ENCODE data around the gene UBR1. TPM values are rescaled to one million over a fixed set of nuclear protein-coding genes. Genes with fewer than 3 reads are reported as not detected.
"Not testable (repeated sequence)": the region's sequence is repeated elsewhere in the genome, so short reads cannot be mapped to it uniquely, and the experiment has no call there.

Gene UBR1
- total RNA-seq, 2 experiments from 2014 or later = 41.8 to 42.4 TPM

DNA sequence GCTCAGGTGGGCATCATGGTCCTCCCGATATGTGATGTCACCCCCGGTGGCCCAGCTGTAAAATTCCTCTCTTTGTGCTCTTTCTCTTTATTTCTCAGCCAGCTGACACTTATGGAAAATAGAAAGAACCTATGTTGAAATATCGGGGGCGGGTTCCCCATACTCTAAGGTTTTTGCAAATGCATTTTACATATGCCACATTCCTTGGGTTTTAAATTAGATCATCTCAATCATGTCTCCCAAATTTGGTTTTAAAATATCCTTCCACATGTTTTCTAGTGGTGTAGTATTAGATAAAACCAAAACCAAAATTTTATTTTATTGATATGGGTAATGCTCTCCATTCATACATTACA, 23.1 kb upstream of the UBR1 start:
- ChIA-PET POLR2A (no interaction called here), CTCF (no interaction called here)
- no peak for DNase-seq
- Mint-ChIP-seq H3K27me3 (peaks cover 22% of the 10 kb centered on the region), H3K36me3 (ENCODE audit: low read depth) (no peaks in the 10 kb centered on the region), H3K27ac (no peak overlapping the region), H3K4me3 (no peak overlapping the region), H3K4me1 (peaks cover 13% of the 10 kb centered on the region), H3K9me3 (peaks cover 7% of the 10 kb centered on the region)

DNA sequence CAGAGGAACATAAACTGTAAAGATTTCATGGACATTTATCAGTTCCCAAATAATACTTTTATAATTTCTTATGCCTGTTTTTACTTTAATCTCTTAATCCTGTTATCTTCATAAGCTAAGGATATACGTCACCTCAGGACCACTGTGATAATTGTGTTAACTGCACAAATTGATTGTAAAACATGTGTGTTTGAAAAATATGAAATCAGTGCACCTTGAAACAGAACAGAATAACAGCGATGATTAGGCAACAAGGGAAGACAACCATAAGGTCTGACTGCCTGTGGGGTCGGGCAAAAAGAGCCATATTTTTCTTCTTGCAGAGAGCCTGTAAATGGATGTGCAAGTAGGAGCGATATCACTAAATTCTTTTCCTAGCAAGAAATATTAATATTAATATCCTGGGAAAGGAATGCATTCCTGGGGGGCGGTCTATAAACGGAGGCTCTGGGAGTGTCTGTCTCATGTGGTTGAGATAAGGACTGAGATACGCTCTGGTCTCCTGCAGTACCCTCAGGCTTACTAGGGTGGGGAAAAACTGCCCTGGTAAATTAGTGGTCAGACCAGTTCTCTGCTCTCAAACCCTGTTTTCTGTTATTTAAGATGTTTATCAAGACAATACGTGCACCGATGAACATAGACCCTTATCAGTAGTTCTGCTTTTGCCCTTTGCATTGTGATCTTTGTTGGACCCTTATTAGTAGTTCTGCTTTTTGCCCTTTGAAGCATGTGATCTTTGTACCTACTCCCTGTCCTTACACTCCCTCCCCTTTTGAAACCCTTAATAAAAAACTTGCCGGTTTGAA, 22.5 kb upstream of the UBR1 start:
- Mint-ChIP-seq H3K27me3 (peaks cover 22% of the 10 kb centered on the region), H3K4me1 (peaks cover 17% of the 10 kb centered on the region)
- H3K27ac Mint-ChIP-seq; H3K36me3 Mint-ChIP-seq (ENCODE audit: low read depth); CTCF ChIA-PET; H3K4me3 Mint-ChIP-seq; DNase-seq; H3K9me3 Mint-ChIP-seq; POLR2A ChIA-PET: not testable (repeated sequence)

GRCh38 chr15:43127752-43128151, 21.9 kb upstream of the UBR1 start:
- POLR2A ChIA-PET = interaction anchor here (1.0 kb wide), 1 partner anchor 320 kb away, joined by 3 read pairs; no protein-coding TSS in a partner anchor
- no peak overlapping the region for H3K4me3 Mint-ChIP-seq
- no peak overlapping the region for H3K27ac Mint-ChIP-seq
- CTCF ChIA-PET = no interaction called here
- H3K9me3 Mint-ChIP-seq = peaks cover 7% of the 10 kb centered on the region
- no peaks in the 10 kb centered on the region for H3K36me3 Mint-ChIP-seq (ENCODE audit: low read depth)
- no peak for DNase-seq
- H3K27me3 Mint-ChIP-seq = peaks cover 22% of the 10 kb centered on the region
- H3K4me1 Mint-ChIP-seq = peaks cover 19% of the 10 kb centered on the region

DNA sequence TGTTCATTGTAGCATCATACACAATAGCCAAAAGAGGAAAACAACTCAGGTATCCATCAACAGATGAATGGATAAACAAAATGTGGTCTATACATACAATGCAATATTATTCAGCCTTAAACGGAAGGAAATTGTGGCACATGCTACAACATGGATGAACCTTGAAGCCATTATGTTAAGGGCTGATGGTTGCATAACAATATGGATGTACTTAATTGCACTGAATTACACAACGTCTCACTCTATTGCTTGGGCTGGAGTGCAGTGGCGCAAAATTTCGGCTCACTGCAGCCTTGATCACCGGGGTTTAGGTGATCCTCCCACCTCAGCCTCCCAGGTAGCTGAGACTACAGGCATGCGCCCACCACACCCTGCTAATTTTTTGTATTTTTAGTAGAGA, 20.5 kb upstream of the UBR1 start:
- Mint-ChIP-seq H3K4me3 (no peak overlapping the region), H3K9me3 (peaks cover 7% of the 10 kb centered on the region), H3K4me1 (peaks cover 25% of the 10 kb centered on the region), H3K36me3 (ENCODE audit: low read depth) (no peaks in the 10 kb centered on the region), H3K27ac (no peak overlapping the region), H3K27me3 (peaks cover 22% of the 10 kb centered on the region)
- DNase-seq = no peak
- CTCF ChIA-PET = no interaction called here
- POLR2A ChIA-PET = no interaction called here

DNA sequence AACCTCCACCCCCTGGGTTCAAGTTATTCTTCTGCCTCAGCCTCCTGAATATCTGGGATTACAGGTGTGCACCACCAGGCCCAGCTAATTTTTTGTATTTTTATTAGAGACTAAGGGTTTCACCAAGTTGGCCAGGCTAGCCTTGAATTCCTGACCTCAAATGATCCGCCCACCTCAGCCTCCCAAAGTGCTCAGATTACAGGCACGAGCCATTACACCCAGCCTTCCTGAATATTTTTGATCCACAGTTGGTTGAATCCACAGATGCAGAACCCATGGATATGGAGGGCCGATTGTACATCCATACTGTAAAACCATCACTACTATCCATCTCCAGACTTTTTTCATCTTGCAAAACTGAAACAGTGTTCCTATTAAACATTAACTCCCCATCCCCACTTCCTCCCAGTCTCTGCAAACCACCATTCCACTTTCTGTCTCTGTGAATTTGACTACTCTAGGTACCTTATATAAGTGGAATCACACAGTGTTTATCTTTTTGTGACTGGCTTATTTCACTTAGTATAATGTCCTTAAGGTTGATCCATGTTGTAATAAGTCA, 19.3 kb upstream of the UBR1 start:
- CTCF ChIA-PET = no interaction called here
- Mint-ChIP-seq H3K4me3 (no peak overlapping the region), H3K36me3 (ENCODE audit: low read depth) (no peaks in the 10 kb centered on the region), H3K4me1 (peaks cover 25% of the 10 kb centered on the region), H3K27me3 (peaks cover 18% of the 10 kb centered on the region), H3K27ac (no peak overlapping the region), H3K9me3 (peaks cover 7% of the 10 kb centered on the region)
- no peak for DNase-seq
- POLR2A ChIA-PET = no interaction called here

DNA sequence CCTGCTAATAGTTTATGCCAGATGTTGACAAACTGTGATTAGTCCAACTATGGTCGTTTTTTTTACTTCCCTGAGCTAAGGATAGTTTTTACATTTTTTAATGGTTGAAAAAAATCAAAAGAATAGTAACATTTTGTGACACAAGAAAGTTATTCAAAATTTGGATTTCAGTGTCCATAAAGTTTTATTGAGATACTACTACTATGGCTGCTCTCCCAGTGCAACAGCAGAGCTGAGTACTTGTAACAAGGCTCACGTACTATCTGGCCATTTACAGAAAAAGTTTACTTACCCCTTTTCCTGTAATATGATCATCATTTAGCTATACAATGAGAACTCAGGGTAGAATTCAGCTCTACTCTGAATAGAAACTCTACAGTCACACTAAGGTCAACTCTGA, 16.0 kb upstream of the UBR1 start:
- peak overlapping the region; percentile 79 for H3K4me3 Mint-ChIP-seq

GRCh38 chr15:43118829-43119228, 13.0 kb upstream of the UBR1 start:
- no peak overlapping the region for H3K4me3 Mint-ChIP-seq
- POLR2A ChIA-PET = interaction anchor here (0.6 to 1.9 kb wide), 2 partner anchors 12 to 33 kb away, joined by 3 to 10 read pairs; partner anchors contain the start of gene UBR1

More for the DNA sequence above, 16.0 kb upstream of the UBR1 start:
- Mint-ChIP-seq H3K9me3 (no peaks in the 10 kb centered on the region), H3K27me3 (peaks cover 19% of the 10 kb centered on the region), H3K27ac (no peak overlapping the region), H3K36me3 (ENCODE audit: low read depth) (peaks cover 2% of the 10 kb centered on the region), H3K4me1 (peaks cover 28% of the 10 kb centered on the region)
- ChIA-PET CTCF (interaction anchor here (0.6 to 1.3 kb wide), 4 partner anchors 12 to 138 kb away, joined by 3 to 5 read pairs (median 4); partner anchors contain the start of genes TMEM62 and UBR1), POLR2A (interaction anchor here (1.5 to 2.1 kb wide), 3 partner anchors 12 to 30 kb away, joined by 4 to 16 read pairs (median 11); partner anchors contain the start of genes TMEM62 and UBR1)
- DNase-seq = no peak

DNA sequence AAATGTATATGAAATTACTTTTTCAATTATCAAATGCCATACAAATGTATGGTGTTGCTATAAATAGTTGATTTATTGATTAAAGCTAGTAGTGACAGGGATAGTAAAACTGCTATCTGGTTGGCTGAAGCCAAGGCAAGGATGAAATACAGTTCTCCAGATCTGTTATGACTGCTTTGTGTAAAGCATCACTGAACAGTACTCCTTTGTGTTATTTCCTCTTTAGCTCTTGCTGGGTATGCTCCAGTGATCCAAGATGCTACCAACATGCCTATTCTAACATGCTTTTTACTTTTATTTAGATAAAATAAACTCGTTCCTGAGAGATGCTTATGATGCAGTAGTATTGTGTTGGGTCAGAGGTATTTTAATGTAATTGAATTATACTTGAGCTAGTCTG, 12.4 kb upstream of the UBR1 start:
- POLR2A ChIA-PET = interaction anchor here (0.6 to 2.1 kb wide), 3 partner anchors 12 to 33 kb away, joined by 3 to 10 read pairs (median 6); partner anchors contain the start of gene UBR1

More at GRCh38 chr15:43118829-43119228, 13.0 kb upstream of the UBR1 start:
- no peak for DNase-seq
- Mint-ChIP-seq H3K4me1 (peaks cover 22% of the 10 kb centered on the region), H3K36me3 (ENCODE audit: low read depth) (peaks cover 2% of the 10 kb centered on the region), H3K27me3 (peaks cover 25% of the 10 kb centered on the region), H3K27ac (no peak overlapping the region), H3K9me3 (no peaks in the 10 kb centered on the region)
- CTCF ChIA-PET = no interaction called here

DNA sequence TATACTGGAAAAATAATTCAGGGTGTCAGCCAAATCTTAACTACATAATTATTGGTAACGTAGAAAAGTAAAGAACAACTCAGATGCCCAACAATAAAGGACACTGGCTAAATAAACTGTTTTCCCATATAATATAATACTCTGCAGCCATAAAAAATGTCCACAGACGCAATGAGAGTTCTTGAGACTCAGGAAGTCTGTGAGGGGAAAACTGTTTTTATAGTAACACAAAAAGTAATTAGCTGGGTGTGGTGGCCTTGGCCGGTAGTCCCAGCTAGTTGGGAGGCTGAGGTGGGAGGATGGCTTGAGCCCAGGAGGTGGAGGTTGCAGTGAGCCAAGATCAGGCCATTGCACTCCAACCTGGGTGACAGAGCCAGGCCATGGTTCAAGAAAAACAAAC, 5.5 kb upstream of the UBR1 start:
- Mint-ChIP-seq H3K27ac (no peak overlapping the region), H3K4me1 (peaks cover 6% of the 10 kb centered on the region), H3K9me3 (no peaks in the 10 kb centered on the region), H3K4me3 (no peak overlapping the region), H3K27me3 (peaks cover 6% of the 10 kb centered on the region), H3K36me3 (ENCODE audit: low read depth) (no peaks in the 10 kb centered on the region)
- CTCF ChIA-PET = no interaction called here
- POLR2A ChIA-PET = no interaction called here
- no peak for DNase-seq

More for the DNA sequence above, 12.4 kb upstream of the UBR1 start:
- Mint-ChIP-seq H3K9me3 (no peaks in the 10 kb centered on the region), H3K27ac (no peak overlapping the region), H3K4me1 (peaks cover 18% of the 10 kb centered on the region), H3K36me3 (ENCODE audit: low read depth) (peaks cover 2% of the 10 kb centered on the region), H3K27me3 (peaks cover 25% of the 10 kb centered on the region), H3K4me3 (no peak overlapping the region)
- no peak for DNase-seq
- CTCF ChIA-PET = no interaction called here

GRCh38 chr15:43107751-43108150, 1.9 kb upstream of the UBR1 start:
- ChIA-PET CTCF (no interaction called here), POLR2A (interaction anchor here (3.6 kb wide), 1 partner anchor 26 kb away, joined by 14 read pairs; the partner anchor contains the start of gene TMEM62)
- no peaks in the 10 kb centered on the region for H3K9me3 Mint-ChIP-seq
- peaks cover 24% of the 10 kb centered on the region for H3K36me3 Mint-ChIP-seq (ENCODE audit: low read depth)
- H3K27ac Mint-ChIP-seq = no peak overlapping the region
- peaks cover 29% of the 10 kb centered on the region for H3K4me1 Mint-ChIP-seq
- no peak overlapping the region for H3K4me3 Mint-ChIP-seq
- DNase-seq = no peak
- no peaks in the 10 kb centered on the region for H3K27me3 Mint-ChIP-seq

GRCh38 chr15:43106486-43106829, 620 bp upstream of the UBR1 start:
- H3K36me3 Mint-ChIP-seq (ENCODE audit: low read depth) = peaks cover 33% of the 10 kb centered on the region
- peak overlapping the region; percentile 89 for H3K27ac Mint-ChIP-seq
- peak overlapping the region; percentile 96 for H3K4me3 Mint-ChIP-seq
- POLR2A ChIA-PET = interaction anchor here (0.9 to 3.6 kb wide), 11 partner anchors 9 to 902 kb away, joined by 3 to 17 read pairs (median 5); partner anchors contain the start of genes CCNDBP1 and TMEM62
- peaks cover 38% of the 10 kb centered on the region for H3K4me1 Mint-ChIP-seq
- no peaks in the 10 kb centered on the region for H3K27me3 Mint-ChIP-seq
- no peak for DNase-seq
- no peaks in the 10 kb centered on the region for H3K9me3 Mint-ChIP-seq
- CTCF ChIA-PET = interaction anchor here (1.2 to 1.3 kb wide), 3 partner anchors 15 to 80 kb away, joined by 4 to 5 read pairs (median 4); partner anchors contain the start of gene TMEM62

DNA sequence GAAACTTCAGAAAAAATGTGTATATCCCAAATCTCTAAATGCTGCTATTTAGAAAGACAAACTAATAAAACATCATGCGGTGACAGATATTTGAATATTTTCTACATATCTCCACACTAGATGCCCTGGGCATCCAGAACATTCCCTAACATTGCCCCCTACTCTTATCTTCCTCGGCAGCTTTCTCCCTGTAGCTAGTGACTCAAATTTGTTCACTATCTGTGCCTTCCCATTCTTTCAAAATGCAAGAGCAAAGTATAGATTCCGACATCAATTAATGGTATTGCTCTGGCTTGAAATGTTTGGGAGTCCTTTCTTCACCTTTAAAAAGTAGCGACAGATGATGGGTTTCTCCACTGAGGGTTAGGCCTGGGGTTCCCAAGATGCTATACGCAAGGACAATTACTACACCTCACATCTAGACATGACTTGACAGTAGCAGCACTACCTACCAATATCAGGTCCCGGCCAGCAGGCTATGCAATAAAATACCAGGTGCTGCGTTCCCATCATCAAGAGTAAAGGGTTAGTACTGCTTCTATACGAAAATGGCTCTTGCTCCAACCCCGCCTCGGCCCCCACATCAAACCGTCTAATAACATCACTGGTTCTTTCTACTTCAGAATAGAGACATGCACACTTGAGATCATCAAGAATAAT, 631 bp downstream of the UBR1 start:
- POLR2A ChIA-PET = interaction anchor here (0.9 to 3.6 kb wide), 3 partner anchors 20 to 81 kb away, joined by 3 to 14 read pairs (median 7); partner anchors contain the start of genes CCNDBP1 and TMEM62
- Mint-ChIP-seq H3K4me1 (peaks cover 48% of the 10 kb centered on the region), H3K4me3 (peak overlapping the region; percentile 96), H3K9me3 (no peaks in the 10 kb centered on the region), H3K27me3 (no peaks in the 10 kb centered on the region), H3K27ac (peak overlapping the region; percentile 89), H3K36me3 (ENCODE audit: low read depth) (peaks cover 45% of the 10 kb centered on the region)
- CTCF ChIA-PET = no interaction called here
- DNase-seq = peak; percentile 46

- CTCF ChIA-PET = no interaction called here
- H3K36me3 Mint-ChIP-seq (ENCODE audit: low read depth) = peaks cover 50% of the 10 kb centered on the region
Observed at GRCh38 chr15:43104426-43104825, 1.4 kb downstream of the UBR1 start.

More at GRCh38 chr15:43104426-43104825, 1.4 kb downstream of the UBR1 start:
- no peaks in the 10 kb centered on the region for H3K27me3 Mint-ChIP-seq
- H3K4me1 Mint-ChIP-seq = peaks cover 52% of the 10 kb centered on the region
- H3K9me3 Mint-ChIP-seq = no peaks in the 10 kb centered on the region
- H3K27ac Mint-ChIP-seq = peak overlapping the region; percentile 16
- H3K4me3 Mint-ChIP-seq = peak overlapping the region; percentile 59
- no peak for DNase-seq
- POLR2A ChIA-PET = interaction anchor here (0.6 to 3.6 kb wide), 4 partner anchors 20 to 319 kb away, joined by 3 to 14 read pairs (median 5); partner anchors contain the start of genes CCNDBP1 and TMEM62

Measured in activated CD4-positive, alpha-beta memory T cell treated with anti-CD3 and anti-CD28 coated beads, Interleukin-2, amount 10 ng/mL, durations not matched to agents 7 days and 5 days (primary cell).